Large intestine (tissue), 3 donors: Measurements from ENCODE around the gene GNL2. TPM values are rescaled to one million over a fixed set of nuclear protein-coding genes. Genes with fewer than 3 reads are reported as not detected.

Experiments used
- DNase-seq, 2 donors: peaks; one replicate each; pipeline versions ENCODE4 v3.0.0 to v3.0.0-alpha.2; 2013
- H3K27ac ChIP-seq: one replicate; pipeline ENCODE4 v1.5.1; 2013; ENCODE audit warnings: low read length
- H3K27me3 ChIP-seq: 2 replicates; pipeline ENCODE4 v1.6.1; 2013; ENCODE audit warnings: low read length; ENCODE audit not compliant: control insufficient read depth, insufficient read depth
- H3K36me3 ChIP-seq: 2 replicates; pipeline ENCODE4 v1.6.1; 2013; ENCODE audit warnings: low read length; ENCODE audit not compliant: control insufficient read depth, insufficient read depth
- H3K4me1 ChIP-seq: one replicate; pipeline ENCODE4 v1.6.1; 2013; ENCODE audit warnings: low read length; ENCODE audit not compliant: control insufficient read depth, insufficient read depth
- H3K4me3 ChIP-seq: one replicate; pipeline ENCODE4 v1.5.1; 2013; ENCODE audit warnings: low read length
- H3K9me3 ChIP-seq: one replicate; pipeline ENCODE4 v1.6.1; 2013; ENCODE audit warnings: mild to moderate bottlenecking, low read depth, low read length, moderate library complexity; ENCODE audit not compliant: control insufficient read depth
- WGBS: methylation state at CpG from one replicate; pipeline ENCODE4 v1.1.5; 2013; ENCODE audit warnings: low lambda C conversion rate; ENCODE audit not compliant: insufficient coverage; 5-methylcytosine and 5-hydroxymethylcytosine counted together
- polyA plus RNA-seq: library from polyadenylated mRNA; unstranded; fragments of 120-200 nt; gene quantifications from one replicate; pipeline ENCODE4 v1.2.1, GENCODE V29; 2013

Gene GNL2
- polyA plus RNA-seq, 1 donor = 56.9 TPM

DNA sequence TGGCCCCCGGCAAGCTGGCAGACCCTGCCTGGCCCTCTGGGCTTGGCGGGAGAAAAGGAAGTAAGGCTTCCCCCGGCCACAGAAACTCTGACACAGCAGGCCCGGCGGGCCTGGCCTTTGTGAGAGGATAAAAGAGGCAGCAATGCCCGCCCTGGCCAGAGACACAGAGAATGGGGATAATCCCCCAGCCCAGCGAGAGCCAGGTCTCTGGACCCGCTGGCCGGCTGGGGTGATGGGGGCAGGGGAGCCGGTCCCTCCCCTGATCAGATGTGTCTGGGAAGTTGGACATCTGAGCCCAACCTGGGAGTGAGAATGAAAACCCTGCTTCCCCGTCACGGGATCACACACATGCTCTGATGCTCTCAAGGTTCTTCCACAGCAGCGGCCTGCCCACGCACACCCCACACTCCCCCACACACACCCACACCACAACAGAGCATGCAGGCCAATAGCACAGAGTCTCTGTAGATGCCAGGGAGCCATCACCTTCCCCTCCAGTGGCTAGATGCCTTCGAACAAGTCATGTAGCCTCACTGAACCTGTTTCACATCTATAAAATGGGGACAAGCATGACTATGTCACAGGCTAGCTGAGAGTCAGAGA, 34.8 kb upstream of the GNL2 start:
- H3K4me3 ChIP-seq = no peak overlapping the region
- H3K9me3 ChIP-seq = no peaks in the 10 kb centered on the region
- peaks cover 80% of the 10 kb centered on the region for H3K27me3 ChIP-seq
- no peak for DNase-seq
- WGBS = no CpG with 5 or more reads among the region's 15 CpGs
- no peak overlapping the region for H3K27ac ChIP-seq
- no peaks in the 10 kb centered on the region for H3K36me3 ChIP-seq
- no peaks in the 10 kb centered on the region for H3K4me1 ChIP-seq

DNA sequence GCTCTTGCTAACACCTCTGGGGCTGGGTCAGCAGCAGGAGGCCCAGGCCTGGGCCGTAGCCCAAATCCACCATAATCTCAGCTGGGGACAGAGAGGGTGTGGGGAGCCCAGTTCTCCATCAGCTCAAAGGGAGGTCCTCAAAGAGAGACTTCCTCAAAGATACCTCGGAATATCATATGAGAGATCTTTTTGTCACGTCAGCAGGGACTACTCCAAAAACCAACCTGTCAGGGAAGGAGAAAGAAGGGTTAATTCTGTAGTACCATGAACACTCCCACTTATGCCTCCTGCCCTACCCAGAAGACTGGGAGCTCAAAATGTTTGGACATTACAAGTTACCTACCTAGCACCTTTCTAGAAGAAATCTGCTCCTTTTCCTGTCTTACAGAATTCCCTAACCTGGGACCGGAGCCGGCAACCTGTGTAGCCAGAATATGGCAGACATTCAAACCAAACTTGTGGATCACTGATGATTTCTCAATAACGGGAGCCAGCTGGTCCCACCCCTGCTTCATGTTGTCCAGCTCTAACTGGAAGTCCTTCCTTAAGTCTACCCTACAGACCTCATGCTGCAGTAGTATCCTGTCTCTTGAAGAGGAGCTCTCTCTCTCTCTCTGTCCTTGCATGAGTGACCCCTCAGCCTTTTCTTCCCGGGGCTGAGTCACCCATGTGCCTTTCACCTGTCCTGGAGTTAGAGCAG, 34.1 kb upstream of the GNL2 start:
- Histone ChIP-seq H3K9me3 (no peaks in the 10 kb centered on the region), H3K36me3 (no peaks in the 10 kb centered on the region), H3K27me3 (peaks cover 80% of the 10 kb centered on the region), H3K4me3 (no peak overlapping the region), H3K27ac (no peak overlapping the region), H3K4me1 (no peaks in the 10 kb centered on the region)
- no peak for DNase-seq
- WGBS = no CpG with 5 or more reads among the region's 7 CpGs

DNA sequence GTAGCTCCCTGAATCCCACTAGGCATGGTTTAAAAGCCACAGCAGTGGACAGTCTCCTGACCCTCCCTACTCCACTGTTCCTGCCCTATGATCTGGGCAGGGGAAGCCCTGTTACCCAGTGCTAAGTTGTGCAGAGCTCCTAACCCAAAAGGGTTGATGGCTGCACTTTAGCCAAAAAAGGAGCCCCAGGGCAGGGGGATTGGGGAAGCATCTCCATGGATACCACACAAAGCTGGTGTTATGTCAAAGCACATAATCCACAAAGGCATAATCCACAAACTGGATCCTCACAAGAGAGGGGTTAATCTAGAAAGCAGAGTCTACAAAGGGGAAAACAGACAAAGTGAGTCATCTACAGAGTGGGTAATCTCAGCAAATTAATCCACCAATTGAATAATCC, 33.3 kb upstream of the GNL2 start:
- Histone ChIP-seq H3K4me3 (no peak overlapping the region), H3K36me3 (no peaks in the 10 kb centered on the region), H3K4me1 (no peaks in the 10 kb centered on the region), H3K9me3 (no peaks in the 10 kb centered on the region), H3K27me3 (peaks cover 77% of the 10 kb centered on the region), H3K27ac (no peak overlapping the region)
- DNase-seq = no peak

DNA sequence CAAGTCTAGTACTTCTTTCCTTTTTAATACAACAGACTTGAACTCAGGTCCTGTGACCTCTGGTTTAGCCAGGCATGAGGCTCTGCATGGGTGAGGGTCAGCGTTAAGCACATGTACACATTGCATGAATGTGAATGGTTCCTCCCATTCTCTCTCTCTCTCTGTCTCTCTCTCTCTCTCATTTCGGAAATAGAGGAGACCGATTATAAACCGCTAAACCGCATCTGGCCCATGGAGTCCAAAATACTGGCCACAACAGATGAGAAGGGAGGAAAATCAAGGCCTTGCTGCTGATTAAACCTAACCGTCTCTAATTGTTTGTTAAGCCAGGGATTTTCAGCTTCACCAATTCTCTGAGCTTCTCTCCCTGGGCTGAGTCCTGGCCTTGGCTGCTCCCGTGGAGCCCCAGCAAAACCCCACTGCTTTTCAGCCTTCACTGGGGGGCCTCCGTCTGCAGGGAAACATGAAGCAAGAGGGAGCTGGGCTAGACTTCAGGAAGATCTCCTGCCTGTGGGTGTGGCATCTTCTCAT, 32.4 kb upstream of the GNL2 start:
- DNase-seq = no peak
- no peak overlapping the region for H3K4me3 ChIP-seq
- H3K9me3 ChIP-seq = no peaks in the 10 kb centered on the region
- no CpG with 5 or more reads among the region's 8 CpGs for WGBS
- H3K27me3 ChIP-seq = peaks cover 70% of the 10 kb centered on the region
- H3K36me3 ChIP-seq = no peaks in the 10 kb centered on the region
- H3K4me1 ChIP-seq = no peaks in the 10 kb centered on the region
- no peak overlapping the region for H3K27ac ChIP-seq

DNA sequence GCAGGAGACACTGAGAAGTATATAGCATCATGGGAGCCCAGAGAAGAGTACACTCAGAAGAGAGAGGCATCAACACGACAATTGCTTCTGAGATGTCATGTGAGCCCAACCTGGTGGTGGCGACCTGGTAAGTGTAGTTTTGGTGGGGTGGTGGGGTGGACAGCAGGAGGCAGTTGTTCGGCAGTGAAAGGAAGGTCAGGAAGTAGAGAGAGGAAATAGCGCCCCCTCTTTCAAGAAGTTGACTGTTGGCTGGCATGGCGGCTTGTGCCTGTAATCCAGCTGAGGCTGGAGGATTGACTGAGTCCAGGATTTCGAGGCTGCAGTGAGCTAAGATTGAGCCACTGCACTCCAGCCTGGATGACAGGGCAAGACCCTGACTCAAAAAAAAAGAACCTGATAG, 26.4 kb upstream of the GNL2 start:
- H3K27me3 ChIP-seq = peaks cover 33% of the 10 kb centered on the region
- no CpG with 5 or more reads among the region's 6 CpGs for WGBS

DNA sequence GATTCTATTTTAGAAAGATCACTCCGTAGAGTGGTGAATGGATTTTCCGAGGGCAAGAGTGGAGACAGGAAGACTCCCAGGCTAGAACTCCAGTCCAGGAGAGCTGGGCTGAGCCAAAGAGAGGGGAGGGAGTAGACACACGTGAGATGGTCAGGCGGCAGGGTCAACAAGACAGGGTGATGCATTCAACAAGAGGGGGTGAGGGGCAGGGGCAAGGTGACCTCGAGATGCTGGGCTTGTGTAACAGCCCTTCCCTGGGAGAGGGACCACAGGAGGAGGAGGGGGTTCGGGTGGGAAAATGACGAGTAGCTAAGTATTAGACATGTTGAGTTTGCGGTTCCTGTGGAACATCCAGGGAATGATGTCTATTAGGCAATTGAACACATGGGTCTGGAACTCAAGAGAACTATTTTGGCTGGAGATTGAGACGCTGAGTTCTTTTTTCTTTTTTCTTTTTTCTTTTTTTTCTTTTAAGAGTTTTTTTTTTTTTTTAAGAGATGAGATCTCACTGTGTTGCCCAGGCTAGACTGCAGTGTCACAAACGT, 25.7 kb upstream of the GNL2 start:
- peaks cover 28% of the 10 kb centered on the region for H3K27me3 ChIP-seq

More for the DNA sequence above, 26.4 kb upstream of the GNL2 start:
- no peaks in the 10 kb centered on the region for H3K4me1 ChIP-seq
- H3K4me3 ChIP-seq = no peak overlapping the region
- no peak overlapping the region for H3K27ac ChIP-seq
- no peaks in the 10 kb centered on the region for H3K36me3 ChIP-seq
- H3K9me3 ChIP-seq = no peaks in the 10 kb centered on the region
- no peak for DNase-seq

DNA sequence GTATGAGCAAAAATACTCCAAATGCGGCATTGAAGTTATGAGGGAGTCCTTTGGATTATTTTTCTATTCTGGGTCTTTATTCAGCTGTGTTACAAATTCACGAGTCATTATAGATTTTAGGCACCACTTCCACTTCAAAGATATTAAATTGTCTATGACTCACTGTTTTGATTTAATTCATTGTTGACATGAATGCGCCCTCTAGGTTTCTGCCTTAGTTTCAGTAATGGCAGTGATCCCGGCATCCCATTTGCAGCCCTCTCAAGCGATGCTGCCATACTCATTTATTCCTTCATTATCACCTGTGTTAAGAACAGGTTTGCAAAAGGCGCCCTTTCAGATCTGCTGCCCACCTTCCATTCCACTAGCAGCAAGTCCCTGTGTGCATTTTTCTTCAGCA, 25.0 kb upstream of the GNL2 start:
- WGBS = 89% methylated on average over 4 of the region's 6 CpGs
- Histone ChIP-seq H3K27me3 (peaks cover 27% of the 10 kb centered on the region), H3K27ac (no peak overlapping the region), H3K36me3 (no peaks in the 10 kb centered on the region), H3K9me3 (no peaks in the 10 kb centered on the region), H3K4me1 (no peaks in the 10 kb centered on the region), H3K4me3 (no peak overlapping the region)
- no peak for DNase-seq

More for the DNA sequence above, 25.7 kb upstream of the GNL2 start:
- H3K4me1 ChIP-seq = no peaks in the 10 kb centered on the region
- H3K36me3 ChIP-seq = no peaks in the 10 kb centered on the region
- no peak for DNase-seq
- H3K9me3 ChIP-seq = no peaks in the 10 kb centered on the region
- no peak overlapping the region for H3K4me3 ChIP-seq
- H3K27ac ChIP-seq = no peak overlapping the region
- 100% methylated on average over 1 of the region's 10 CpGs for WGBS

DNA sequence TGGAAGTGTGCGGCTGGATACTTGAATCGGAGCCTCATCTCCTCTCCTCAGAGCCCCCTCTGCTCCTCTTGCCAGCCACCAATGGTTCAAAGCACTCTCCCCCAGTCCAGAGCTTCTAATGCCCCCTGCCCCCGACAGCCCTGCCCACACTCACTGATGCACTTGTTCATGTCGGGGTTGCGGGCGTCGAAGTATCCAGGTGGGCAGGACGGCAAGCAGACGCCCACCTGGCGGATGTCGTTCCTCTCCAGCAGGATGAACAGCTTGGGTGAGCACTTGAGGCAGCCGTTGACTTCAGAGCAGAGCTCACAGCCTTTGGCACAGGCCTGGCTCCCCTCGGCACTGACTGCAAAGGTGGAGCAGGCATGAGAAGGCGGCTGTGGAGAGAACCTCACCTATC, 20.6 kb upstream of the GNL2 start:
- H3K36me3 ChIP-seq = no peaks in the 10 kb centered on the region
- H3K4me1 ChIP-seq = no peaks in the 10 kb centered on the region
- no CpG with 5 or more reads among the region's 14 CpGs for WGBS
- no peaks in the 10 kb centered on the region for H3K9me3 ChIP-seq
- H3K27ac ChIP-seq = no peak overlapping the region
- peaks cover 29% of the 10 kb centered on the region for H3K27me3 ChIP-seq
- no peak for DNase-seq
- H3K4me3 ChIP-seq = no peak overlapping the region

DNA sequence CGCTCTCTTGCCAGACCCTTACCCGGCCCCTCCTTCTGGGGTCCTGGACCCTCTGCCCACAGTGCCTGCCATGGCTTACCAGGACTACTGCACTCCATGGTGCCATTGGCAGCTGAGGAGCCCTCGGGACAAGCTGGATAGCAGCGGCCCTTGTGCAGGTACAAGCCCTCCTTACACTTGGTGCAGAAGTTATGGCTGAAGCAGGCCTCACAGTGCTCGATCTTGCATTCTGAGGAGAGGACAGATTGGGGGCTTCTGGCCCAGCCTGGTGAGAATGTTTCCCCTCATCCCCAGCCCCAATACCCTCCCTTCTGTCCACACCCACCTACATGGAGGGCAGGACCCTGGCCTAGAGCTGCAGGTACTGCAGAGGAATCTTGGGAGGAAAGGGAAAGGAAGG, 18.4 kb upstream of the GNL2 start:
- Histone ChIP-seq H3K27me3 (peaks cover 29% of the 10 kb centered on the region), H3K4me1 (no peaks in the 10 kb centered on the region), H3K36me3 (no peaks in the 10 kb centered on the region), H3K9me3 (no peaks in the 10 kb centered on the region), H3K27ac (no peak overlapping the region), H3K4me3 (no peak overlapping the region)
- WGBS = no CpG with 5 or more reads among the region's 5 CpGs
- DNase-seq = no peak

DNA sequence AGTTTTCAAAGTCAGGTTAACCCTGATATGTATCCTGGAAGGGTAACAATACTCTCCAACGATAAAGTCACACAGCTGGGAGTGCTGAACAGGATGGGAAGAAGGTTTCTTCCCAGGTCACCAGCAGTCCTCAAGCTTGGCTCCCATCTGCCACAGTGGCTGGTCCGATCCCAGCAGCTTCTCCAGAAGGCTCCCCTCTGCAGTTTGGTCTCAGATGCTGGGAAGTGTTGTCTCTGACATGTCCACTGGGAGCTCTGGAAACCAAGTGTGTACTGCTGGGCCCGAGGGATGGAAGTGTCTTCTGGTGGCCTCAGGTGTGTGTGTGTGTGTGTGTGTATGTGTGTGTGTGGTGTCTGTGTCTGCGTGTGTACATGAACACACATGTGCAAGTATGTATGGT, 16.4 kb upstream of the GNL2 start:
- no peak overlapping the region for H3K27ac ChIP-seq
- H3K4me3 ChIP-seq = no peak overlapping the region
- H3K27me3 ChIP-seq = peaks cover 35% of the 10 kb centered on the region
- H3K4me1 ChIP-seq = no peaks in the 10 kb centered on the region
- DNase-seq = no peak
- H3K36me3 ChIP-seq = no peaks in the 10 kb centered on the region
- WGBS = no CpG with 5 or more reads among the region's 4 CpGs
- no peaks in the 10 kb centered on the region for H3K9me3 ChIP-seq
